Muscle layer of duodenum (tissue), 2 donors: ENCODE results near the gene PLCB4.

ENCODE experiments used
- H3K27ac ChIP-seq: one replicate; pipeline ENCODE4 v1.7.0; 2013; ENCODE audit warnings: mild to moderate bottlenecking, low read length
- H3K27me3 ChIP-seq: one replicate; pipeline ENCODE4 v1.7.0; 2013; ENCODE audit warnings: low read depth, mild to moderate bottlenecking, control low read depth, low read length
- H3K36me3 ChIP-seq, 2 donors: one replicate each; pipeline ENCODE4 v1.7.0; 2013; ENCODE audit warnings: low read length in 2 of 2, control low read depth in 1 of 2, mild to moderate bottlenecking in 1 of 2; ENCODE audit not compliant: insufficient read depth in 2 of 2, control insufficient read depth in 1 of 2
- H3K4me1 ChIP-seq, 2 donors: one replicate each; pipeline ENCODE4 v1.7.0; 2013; ENCODE audit warnings: low read length in 2 of 2, mild to moderate bottlenecking in 2 of 2, control low read depth in 1 of 2, moderate library complexity in 1 of 2; ENCODE audit not compliant: insufficient read depth in 2 of 2, control insufficient read depth in 1 of 2
- H3K4me3 ChIP-seq, 2 donors: one replicate each; pipeline ENCODE4 v1.7.0; 2013; ENCODE audit warnings: low read length in 2 of 2, low read depth in 1 of 2, mild to moderate bottlenecking in 1 of 2
- H3K9me3 ChIP-seq, 2 donors: one replicate each; pipeline ENCODE4 v1.7.0; 2013; ENCODE audit warnings: low read length in 2 of 2, control low read depth in 1 of 2, mild to moderate bottlenecking in 1 of 2; ENCODE audit not compliant: control insufficient read depth in 1 of 2
- donor health status: healthy.

Gene PLCB4

DNA sequence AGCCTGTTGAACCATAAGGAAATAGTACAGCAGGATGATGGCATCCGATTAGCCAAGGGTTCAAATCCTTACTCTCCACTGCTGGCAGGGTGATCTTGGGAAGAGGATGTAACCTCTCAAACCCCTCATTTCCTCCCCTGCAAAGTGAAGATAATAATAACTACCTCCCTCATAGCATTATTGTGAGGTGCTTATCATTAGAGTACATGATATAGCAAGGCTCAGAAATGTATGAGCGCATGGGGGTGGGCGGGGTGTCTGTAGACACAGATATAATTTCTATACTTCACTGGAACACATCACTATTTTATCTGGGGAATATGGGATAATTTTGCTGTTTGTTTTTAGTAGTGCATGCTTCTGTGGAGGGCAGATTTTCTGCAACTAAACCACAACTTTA, 355.7 kb downstream of the PLCB4 start:
- H3K27me3 ChIP-seq = no peaks in the 10 kb centered on the region
- H3K27ac ChIP-seq = no peak overlapping the region
- peaks cover 3 to 24% of the 10 kb centered on the region in 2 donors for H3K36me3 ChIP-seq
- no peak overlapping the region for H3K4me3 ChIP-seq
- no peaks in the 10 kb centered on the region for H3K9me3 ChIP-seq
- H3K4me1 ChIP-seq = no peaks in the 10 kb centered on the region

DNA sequence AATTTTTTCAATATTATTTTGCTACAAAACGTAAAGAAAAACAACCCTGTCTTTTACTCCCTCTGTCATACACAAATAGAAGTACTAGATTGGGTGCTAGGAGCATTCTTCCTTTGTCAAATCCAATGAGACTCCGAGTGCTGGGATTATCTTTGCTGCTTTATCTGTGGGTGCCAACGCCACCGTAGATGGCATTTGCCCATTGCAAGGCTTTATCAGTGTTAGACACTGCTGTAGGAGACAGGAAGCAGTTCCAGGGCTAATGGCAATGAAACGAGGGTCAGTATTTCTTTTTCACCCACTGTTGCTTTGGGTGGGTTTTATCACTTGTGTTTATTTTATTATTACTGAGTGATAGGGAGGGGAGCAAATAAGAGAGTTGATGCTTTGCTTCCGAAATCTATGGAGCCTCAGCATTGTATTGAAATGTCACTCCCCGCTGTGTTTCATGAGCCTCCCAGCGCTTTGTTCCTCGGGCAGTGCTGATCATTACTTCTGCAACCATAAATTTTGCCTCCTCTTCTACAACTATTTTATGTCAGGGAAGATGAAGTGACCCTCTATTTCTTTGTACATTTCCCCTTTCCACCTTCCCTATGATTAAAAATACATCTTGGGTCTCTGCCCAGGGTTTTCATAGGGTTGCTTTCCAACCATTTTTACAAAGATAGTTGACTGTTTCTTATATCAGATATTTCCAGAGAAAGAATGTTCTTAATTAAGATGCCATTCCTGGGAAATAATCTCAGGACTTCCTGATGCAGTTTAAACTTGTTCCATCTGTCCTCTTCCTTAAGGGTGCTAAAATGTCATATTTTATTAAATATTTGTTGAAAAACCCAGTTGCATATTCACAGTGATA, 358.8 kb downstream of the PLCB4 start:
- H3K36me3 ChIP-seq = peaks cover 3 to 10% of the 10 kb centered on the region in 2 donors
- H3K4me3 ChIP-seq = no peak overlapping the region
- no peaks in the 10 kb centered on the region for H3K4me1 ChIP-seq
- H3K27me3 ChIP-seq = no peaks in the 10 kb centered on the region
- H3K9me3 ChIP-seq = no peaks in the 10 kb centered on the region
- no peak overlapping the region for H3K27ac ChIP-seq

DNA sequence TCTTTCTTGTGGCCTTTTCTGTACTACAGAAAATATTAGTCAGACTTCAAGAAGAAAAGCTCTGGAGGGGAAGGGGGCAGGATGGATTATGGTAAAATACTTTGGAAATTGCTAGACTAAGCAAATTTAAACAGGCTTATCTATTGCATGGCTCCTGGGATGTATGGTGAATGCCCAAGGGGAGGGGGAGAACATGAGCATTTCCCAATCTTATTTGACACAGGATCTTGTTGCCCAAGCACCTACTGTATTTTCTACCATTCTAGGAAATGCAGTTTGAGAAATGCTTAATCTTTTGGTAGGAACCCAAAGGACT, 359.4 kb downstream of the PLCB4 start:
- no peak overlapping the region for H3K27ac ChIP-seq
- H3K9me3 ChIP-seq = no peaks in the 10 kb centered on the region
- peaks cover 3 to 10% of the 10 kb centered on the region in 2 donors for H3K36me3 ChIP-seq
- no peak overlapping the region for H3K4me3 ChIP-seq
- H3K27me3 ChIP-seq = no peaks in the 10 kb centered on the region
- no peaks in the 10 kb centered on the region for H3K4me1 ChIP-seq

DNA sequence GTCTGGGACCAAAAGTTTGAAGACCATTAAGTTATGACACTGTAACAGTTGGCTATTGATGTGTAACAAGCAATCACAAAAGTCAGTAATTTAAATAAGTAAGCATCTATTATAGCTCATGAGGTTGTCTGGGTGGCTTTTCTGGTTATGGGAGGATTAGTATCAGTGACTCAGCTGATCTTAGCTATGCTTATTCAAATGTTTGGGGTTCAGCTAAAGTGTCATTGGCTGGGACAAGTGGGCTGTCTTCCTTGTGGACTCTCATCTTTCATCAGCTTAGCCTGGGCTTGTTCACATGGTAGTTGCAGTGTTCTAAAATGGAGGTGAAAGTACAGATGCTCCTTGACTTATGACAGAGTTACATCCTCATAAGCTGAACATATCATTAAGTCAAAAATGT, 370.9 kb downstream of the PLCB4 start:
- Histone ChIP-seq H3K27ac (no peak overlapping the region), H3K4me1 (no peaks in the 10 kb centered on the region), H3K4me3 (no peak overlapping the region), H3K27me3 (no peaks in the 10 kb centered on the region), H3K9me3 (peaks cover 0 to 6% of the 10 kb centered on the region in 2 donors), H3K36me3 (peaks cover 0 to 41% of the 10 kb centered on the region in 2 donors)

DNA sequence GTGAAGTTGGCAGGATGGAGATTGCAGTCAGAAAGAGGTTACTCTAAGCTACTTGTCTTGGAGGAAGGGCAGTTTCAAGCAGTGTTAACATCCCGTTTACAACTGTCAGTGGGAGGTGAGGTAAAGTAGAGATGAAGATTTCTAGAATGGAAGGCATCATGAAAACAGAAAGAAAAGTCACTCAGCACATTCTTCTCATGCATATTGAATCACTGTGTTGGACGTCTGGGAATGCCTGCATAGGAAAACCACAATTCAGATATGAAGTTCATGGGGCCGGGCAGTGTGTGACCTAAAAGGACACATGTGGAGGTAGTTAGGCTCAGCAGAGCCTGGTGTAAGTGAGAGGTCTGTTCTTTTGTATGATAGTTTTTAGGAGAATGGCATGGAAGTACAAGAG, 372.0 kb downstream of the PLCB4 start:
- no peaks in the 10 kb centered on the region for H3K4me1 ChIP-seq
- H3K4me3 ChIP-seq = no peak overlapping the region
- peaks cover 0 to 6% of the 10 kb centered on the region in 2 donors for H3K9me3 ChIP-seq
- H3K27ac ChIP-seq = no peak overlapping the region
- H3K27me3 ChIP-seq = no peaks in the 10 kb centered on the region
- H3K36me3 ChIP-seq = peaks cover 0 to 42% of the 10 kb centered on the region in 2 donors

DNA sequence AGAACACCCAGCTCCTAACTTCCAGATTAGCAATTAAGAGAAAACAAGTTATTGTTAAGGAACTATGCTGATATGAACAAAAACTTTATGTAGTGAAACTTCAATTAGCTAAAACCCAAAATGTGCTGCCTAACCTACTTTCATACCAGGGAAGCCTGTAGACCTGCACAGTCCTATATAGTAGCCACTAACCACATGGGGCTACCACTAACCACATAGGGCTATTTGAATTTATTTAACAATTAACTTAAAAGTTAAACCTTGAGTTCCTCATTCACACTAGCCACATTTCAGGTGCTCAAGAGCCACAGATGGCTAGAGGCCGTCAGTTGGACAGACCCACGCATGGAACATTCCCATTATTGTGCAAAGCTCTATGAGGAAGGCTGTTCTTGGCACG, 373.1 kb downstream of the PLCB4 start:
- Histone ChIP-seq H3K27ac (no peak overlapping the region), H3K4me3 (no peak overlapping the region), H3K27me3 (no peaks in the 10 kb centered on the region), H3K36me3 (peaks cover 0 to 42% of the 10 kb centered on the region in 2 donors), H3K9me3 (peaks cover 0 to 6% of the 10 kb centered on the region in 2 donors), H3K4me1 (no peaks in the 10 kb centered on the region)

DNA sequence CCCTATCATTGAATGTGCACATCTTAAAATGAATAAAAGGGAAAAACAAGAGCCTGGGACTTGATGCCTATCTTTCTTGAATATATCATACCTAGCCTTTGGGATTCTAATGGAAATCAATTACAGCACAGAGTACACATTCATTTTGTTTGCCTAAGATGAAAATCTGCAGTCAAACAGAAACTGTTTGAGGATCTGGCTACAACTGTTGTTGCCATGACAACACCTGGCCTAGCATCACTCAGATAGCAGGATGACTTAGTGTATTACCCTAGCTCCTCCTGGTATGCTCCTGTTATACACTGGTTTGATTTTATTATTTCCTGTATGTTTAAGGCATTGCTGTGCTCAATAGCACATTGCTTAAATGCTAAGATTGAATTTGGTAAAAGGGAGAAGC, 374.0 kb downstream of the PLCB4 start:
- Histone ChIP-seq H3K4me3 (no peak overlapping the region), H3K4me1 (no peaks in the 10 kb centered on the region), H3K9me3 (peaks cover 0 to 6% of the 10 kb centered on the region in 2 donors), H3K27ac (no peak overlapping the region), H3K36me3 (peaks cover 0 to 36% of the 10 kb centered on the region in 2 donors), H3K27me3 (no peaks in the 10 kb centered on the region)

DNA sequence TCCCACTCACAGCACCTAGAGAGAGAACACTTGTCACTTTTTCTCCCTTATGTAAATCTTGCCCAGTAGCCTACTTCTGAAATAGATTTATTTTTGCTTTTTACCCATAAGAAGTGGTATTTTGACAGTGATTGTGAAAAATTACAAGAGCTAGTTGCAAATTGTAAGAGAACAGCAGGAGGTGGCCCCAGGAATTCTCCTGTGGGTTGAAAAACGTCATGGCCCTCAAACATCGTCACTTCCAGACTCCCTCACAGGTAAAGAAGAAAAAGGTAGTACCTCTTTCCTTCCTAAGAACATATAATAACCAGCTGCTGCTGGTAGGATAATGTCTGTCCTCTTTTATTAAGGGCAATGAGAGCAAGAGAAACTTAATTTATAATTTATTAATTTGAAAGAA, 376.0 kb downstream of the PLCB4 start:
- Histone ChIP-seq H3K36me3 (peaks cover 0 to 23% of the 10 kb centered on the region in 2 donors), H3K4me3 (no peak overlapping the region), H3K4me1 (no peaks in the 10 kb centered on the region), H3K27ac (no peak overlapping the region), H3K9me3 (no peaks in the 10 kb centered on the region), H3K27me3 (no peaks in the 10 kb centered on the region)

DNA sequence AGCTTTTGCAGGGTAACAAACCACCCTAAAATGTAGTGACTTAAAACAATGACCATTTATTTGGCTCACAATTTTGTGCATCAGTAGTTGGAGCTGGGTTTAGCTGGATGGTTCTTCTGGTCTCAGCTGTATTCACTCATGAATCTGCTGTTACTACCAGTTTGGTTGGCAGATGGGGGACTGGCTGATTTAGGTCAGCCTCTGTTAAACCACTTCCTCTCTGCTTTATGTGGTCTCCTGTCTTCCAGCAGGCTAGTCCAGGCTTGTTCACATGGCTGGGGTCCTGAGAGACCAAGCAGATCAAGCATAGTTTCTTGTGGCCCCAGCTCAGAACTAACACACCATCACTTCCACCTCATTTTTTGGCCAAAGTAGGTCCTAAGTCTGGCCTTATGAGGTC, 378.3 kb downstream of the PLCB4 start:
- no peak overlapping the region for H3K4me3 ChIP-seq
- H3K27ac ChIP-seq = no peak overlapping the region
- H3K36me3 ChIP-seq = peaks cover 0 to 15% of the 10 kb centered on the region in 2 donors
- H3K4me1 ChIP-seq = no peaks in the 10 kb centered on the region
- H3K9me3 ChIP-seq = no peaks in the 10 kb centered on the region
- no peaks in the 10 kb centered on the region for H3K27me3 ChIP-seq

DNA sequence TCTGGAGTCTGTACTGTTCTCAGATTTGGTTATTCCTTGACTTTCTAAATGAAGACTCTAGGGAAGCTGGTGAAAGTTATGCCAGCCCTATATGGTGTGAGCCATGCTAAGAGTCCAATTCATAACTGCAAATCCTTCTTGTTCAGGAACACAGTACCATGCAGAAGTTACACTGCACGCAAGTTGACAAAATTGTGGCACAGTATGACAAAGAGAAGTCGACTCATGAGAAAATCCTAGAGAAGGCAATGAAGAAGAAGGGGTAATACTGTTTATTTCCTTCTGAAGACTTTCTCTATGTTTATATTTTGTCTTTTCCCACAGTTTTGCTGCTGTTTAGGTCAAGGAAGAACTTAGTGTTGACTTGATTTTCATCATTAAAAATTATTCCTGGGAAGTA, 384.3 kb downstream of the PLCB4 start:
- Histone ChIP-seq H3K27ac (no peak overlapping the region), H3K36me3 (peaks cover 0 to 24% of the 10 kb centered on the region in 2 donors), H3K4me3 (no peak overlapping the region), H3K4me1 (no peaks in the 10 kb centered on the region), H3K27me3 (no peaks in the 10 kb centered on the region), H3K9me3 (no peaks in the 10 kb centered on the region)

DNA sequence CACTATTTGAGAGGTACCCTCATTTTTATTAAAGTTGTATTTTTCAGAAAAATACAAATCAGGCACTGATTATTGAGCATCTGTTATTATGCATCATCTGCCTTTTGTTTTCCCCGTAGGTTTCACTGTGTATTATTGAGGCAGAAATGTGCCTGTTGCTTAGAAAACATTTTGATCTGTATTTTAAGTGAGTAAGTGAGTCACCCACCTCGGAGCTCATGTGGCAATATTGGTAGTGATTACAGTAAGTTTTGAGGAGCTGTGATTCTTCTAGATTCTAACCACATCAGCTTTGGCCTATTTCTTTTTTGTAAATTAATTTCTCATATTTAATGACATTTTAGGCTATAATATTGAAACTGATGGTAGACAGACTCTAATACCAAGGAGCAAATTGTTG, 385.9 kb downstream of the PLCB4 start:
- Histone ChIP-seq H3K4me1 (no peaks in the 10 kb centered on the region), H3K4me3 (no peak overlapping the region), H3K36me3 (peaks cover 5 to 30% of the 10 kb centered on the region in 2 donors), H3K27ac (no peak overlapping the region), H3K27me3 (no peaks in the 10 kb centered on the region), H3K9me3 (no peaks in the 10 kb centered on the region)

DNA sequence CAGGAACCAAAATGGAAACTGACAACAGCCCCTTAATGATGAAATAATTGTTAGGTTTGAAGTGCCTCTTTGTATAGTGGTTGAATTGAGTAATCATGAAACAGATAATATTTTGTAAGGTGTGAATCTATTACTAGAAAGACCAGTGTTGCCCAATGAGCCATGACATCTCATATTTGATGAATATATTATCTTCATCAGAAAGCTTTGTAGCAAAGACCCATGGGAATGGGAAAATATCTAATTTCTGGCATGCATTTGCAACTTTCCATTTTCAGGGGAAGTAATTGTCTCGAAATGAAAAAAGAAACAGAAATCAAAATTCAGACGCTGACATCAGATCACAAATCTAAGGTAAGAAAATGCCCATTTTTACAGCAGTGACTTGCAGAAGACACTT, 388.2 kb downstream of the PLCB4 start:
- H3K27me3 ChIP-seq = no peaks in the 10 kb centered on the region
- H3K9me3 ChIP-seq = no peaks in the 10 kb centered on the region
- H3K4me1 ChIP-seq = no peaks in the 10 kb centered on the region
- H3K27ac ChIP-seq = no peak overlapping the region
- H3K4me3 ChIP-seq = no peak overlapping the region
- H3K36me3 ChIP-seq = peaks cover 5 to 45% of the 10 kb centered on the region in 2 donors
